Measurements from ENCODE around the gene RBM15B.

Gene RBM15B

DNA sequence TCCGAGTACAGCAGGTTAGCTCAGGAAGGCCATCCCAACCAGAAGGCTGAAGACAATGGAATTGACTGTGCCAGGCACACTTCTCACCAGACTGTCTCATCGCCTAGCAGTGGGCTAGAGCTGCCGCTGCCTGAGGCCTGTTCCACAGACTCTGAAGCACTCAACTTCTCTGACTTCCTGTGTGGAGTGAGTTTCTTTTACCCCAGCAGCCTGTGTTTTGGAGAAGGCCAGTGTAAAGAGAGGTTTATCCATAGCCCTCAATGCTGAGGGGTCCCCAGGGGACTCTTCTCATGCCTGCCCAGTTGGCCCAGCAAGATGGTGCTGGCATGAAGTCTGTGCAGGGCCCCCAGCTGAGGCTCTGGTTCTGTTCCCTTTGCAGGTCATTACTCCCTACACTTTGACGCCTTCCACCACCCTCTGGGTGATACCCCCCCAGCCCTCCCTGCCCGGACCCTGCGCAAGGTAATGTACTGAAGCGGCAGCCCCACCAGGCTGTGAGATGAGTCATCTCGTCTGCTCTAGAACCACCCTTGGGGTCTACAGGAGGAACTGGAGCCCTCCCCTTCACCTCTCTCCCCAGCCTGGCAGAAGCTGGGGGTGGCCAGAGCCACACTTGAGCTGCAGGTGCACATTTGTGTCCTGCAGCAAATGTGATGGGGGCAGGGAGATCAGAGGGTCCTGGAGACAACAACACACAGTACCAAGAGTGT lies 11.2 kb upstream of the RBM15B start:
- Histone ChIP-seq H3K27me3 (replicated peaks) (no peaks in the 10 kb centered on the region), H3K27ac (no peak overlapping the region), H3K4me3 (ENCODE audit: low read depth, low read length) (no peak overlapping the region), H3K36me3 (replicated peaks) (no peaks in the 10 kb centered on the region)
- in situ Hi-C loops (cut with HindIII; ENCODE audit: low pct_ligation_motif_present, low sequenced_read_pairs): no loop called here
- TF ChIP-seq, protein P1, sequence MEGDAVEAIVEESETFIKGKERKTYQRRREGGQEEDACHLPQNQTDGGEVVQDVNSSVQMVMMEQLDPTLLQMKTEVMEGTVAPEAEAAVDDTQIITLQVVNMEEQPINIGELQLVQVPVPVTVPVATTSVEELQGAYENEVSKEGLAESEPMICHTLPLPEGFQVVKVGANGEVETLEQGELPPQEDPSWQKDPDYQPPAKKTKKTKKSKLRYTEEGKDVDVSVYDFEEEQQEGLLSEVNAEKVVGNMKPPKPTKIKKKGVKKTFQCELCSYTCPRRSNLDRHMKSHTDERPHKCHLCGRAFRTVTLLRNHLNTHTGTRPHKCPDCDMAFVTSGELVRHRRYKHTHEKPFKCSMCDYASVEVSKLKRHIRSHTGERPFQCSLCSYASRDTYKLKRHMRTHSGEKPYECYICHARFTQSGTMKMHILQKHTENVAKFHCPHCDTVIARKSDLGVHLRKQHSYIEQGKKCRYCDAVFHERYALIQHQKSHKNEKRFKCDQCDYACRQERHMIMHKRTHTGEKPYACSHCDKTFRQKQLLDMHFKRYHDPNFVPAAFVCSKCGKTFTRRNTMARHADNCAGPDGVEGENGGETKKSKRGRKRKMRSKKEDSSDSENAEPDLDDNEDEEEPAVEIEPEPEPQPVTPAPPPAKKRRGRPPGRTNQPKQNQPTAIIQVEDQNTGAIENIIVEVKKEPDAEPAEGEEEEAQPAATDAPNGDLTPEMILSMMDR (IDR thresholded peaks at IDR 0.05; ENCODE audit: low read depth, low read length, missing control alignments): no peak
- DNase-seq: no peak

DNA sequence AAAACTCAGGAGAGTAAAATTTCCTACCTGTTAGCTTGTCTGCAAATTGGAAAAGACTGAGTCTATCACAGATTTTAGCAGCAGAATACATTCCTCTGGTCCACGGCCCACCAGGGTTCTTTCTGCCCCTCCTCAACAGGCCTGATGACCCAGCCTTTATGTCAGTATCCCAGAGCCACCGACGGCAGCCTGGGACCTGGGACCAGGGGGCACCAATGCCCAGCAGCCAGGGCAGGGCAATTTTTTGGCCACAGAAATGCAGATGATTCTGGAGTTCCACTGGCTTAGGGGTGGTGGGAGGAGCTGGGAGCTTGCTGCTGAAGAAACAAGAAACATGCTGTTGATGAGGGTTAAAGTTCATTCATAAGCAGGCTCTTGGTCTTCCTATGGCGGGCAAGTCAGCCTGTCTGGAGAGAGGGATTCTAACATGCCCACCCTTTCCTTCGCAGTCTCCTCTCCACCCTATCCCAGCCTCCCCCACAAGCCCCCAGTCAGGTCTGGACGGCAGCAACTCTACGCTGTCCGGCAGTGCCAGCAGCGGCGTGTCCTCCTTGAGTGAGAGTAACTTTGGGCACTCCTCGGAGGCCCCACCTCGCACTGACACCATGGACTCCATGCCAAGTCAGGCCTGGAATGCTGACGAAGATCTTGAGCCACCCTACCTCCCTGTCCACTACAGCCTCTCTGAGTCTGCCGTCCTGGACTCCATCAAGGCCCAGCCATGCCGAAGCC lies 10.3 kb upstream of the RBM15B start:
- H3K4me3 ChIP-seq (ENCODE audit: low read depth, low read length): no peak overlapping the region
- H3K27me3 ChIP-seq (replicated peaks): no peaks in the 10 kb centered on the region
- no peak overlapping the region for H3K27ac ChIP-seq
- TF ChIP-seq, protein P1 (IDR thresholded peaks at IDR 0.05; ENCODE audit: low read depth, low read length, missing control alignments): no peak
- in situ Hi-C loops (cut with HindIII; ENCODE audit: low pct_ligation_motif_present, low sequenced_read_pairs): no loop called here
- DNase-seq: no peak
- H3K36me3 ChIP-seq (replicated peaks): no peaks in the 10 kb centered on the region

DNA sequence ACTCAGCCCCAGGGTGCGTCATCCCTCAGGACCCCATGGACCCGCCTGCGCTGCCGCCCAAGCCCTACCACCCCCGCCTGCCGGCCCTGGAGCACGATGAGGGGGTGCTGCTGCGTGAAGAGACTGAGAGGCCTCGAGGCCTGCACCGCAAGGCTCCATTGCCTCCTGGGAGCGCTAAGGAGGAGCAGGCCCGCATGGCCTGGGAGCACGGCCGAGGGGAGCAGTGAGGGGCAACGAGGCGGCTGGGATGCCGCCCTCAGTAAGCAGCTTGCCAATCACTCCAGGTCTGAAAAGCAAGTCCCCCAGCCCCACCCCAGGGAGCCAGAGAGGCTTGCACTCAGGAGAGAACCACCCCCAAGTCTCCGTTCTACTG lies 9.8 kb upstream of the RBM15B start:
- H3K27ac ChIP-seq: no peak overlapping the region
- TF ChIP-seq, protein P1 (IDR thresholded peaks at IDR 0.05; ENCODE audit: low read depth, low read length, missing control alignments): no peak
- in situ Hi-C loops (cut with HindIII; ENCODE audit: low pct_ligation_motif_present, low sequenced_read_pairs): no loop called here
- no peaks in the 10 kb centered on the region for H3K27me3 ChIP-seq (replicated peaks)
- H3K4me3 ChIP-seq (ENCODE audit: low read depth, low read length): no peak overlapping the region
- no peak for DNase-seq
- H3K36me3 ChIP-seq (replicated peaks): no peaks in the 10 kb centered on the region

DNA sequence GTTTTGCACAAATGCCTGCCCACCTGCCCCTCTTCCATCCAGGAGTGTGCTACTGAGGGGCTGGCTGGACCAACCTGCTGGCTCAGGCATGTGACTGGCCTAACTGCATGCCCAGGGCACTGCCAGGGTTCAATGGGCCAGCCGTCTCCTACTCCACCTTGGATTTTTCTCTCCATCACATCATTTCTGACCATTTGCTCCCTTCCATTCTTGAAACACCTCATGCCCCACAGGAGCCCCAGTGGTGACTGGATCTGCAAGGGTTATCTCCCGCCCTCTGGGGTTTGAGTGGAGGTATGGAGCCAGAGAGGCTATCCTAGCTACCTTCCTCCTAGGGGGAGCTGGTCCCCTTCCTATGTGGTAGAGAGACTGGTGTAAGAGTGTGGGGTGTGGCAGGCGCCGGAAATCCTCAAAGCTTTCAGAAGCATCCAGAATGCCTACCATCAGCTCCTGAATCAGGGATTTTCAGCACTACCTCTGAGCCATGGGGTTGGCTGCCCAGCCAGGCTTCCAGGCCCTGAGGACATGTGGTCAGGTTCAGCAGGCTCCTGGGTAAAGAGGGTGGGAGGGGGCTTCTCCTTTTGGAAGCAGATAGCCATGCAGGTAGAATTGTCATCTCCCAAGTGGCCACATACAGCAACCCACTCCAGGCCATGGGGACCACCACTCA lies 8.9 kb upstream of the RBM15B start:
- DNase-seq: no peak
- no peaks in the 10 kb centered on the region for H3K27me3 ChIP-seq (replicated peaks)
- in situ Hi-C loops (cut with HindIII; ENCODE audit: low pct_ligation_motif_present, low sequenced_read_pairs): no loop called here
- TF ChIP-seq, protein P1 (IDR thresholded peaks at IDR 0.05; ENCODE audit: low read depth, low read length, missing control alignments): no peak
- H3K27ac ChIP-seq: no peak overlapping the region
- H3K4me3 ChIP-seq (ENCODE audit: low read depth, low read length): no peak overlapping the region
- H3K36me3 ChIP-seq (replicated peaks): no peaks in the 10 kb centered on the region

DNA sequence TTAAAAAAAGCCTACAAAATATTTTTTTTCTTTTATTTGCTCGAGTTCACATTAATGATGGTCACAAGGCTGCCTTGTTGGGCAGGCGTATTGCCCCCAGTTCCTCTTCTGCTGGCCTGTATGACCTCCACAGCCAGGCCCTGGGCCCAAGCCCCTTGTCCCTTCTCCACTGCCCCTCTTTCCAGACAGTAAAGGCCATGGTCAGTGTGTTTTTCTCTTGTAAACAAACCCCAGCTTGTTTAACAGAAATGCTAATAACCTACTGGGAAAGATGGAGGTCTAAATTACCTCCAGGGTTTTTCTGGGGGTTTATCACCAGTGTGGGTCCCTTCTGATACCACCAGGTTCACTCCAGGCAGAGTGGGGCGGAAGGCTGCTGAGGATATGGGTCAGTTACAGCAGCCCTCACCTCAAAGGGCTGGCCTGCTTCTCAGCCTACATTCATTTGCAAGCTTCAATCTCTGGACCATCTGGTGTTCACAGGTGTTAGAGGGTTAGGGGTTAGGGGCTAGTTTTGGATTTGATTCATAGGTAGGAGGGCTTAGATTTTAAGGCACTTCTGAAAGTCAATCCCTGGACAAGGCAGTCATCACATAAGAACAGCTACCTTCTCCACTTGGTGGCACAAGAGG lies 8.0 kb upstream of the RBM15B start:
- no peak for DNase-seq
- H3K27ac ChIP-seq: no peak overlapping the region
- TF ChIP-seq, protein P1 (IDR thresholded peaks at IDR 0.05; ENCODE audit: low read depth, low read length, missing control alignments): no peak
- H3K36me3 ChIP-seq (replicated peaks): peaks cover under 1% of the 10 kb centered on the region
- in situ Hi-C loops (cut with HindIII; ENCODE audit: low pct_ligation_motif_present, low sequenced_read_pairs): no loop called here
- H3K4me3 ChIP-seq (ENCODE audit: low read depth, low read length): no peak overlapping the region
- H3K27me3 ChIP-seq (replicated peaks): no peaks in the 10 kb centered on the region
